Kidney epithelial cell (primary cell): ENCODE measurements around the gene SH3GL2. TPM values are rescaled to one million over a fixed set of nuclear protein-coding genes. Genes with fewer than 3 reads are reported as not detected.

Experiments
- DNase-seq: peaks from one replicate; pipeline ENCODE4 v3.0.0-alpha.2; 2010; ENCODE audit warnings: low read depth
- H3K27me3 ChIP-seq: 2 replicates; pipeline ENCODE4 v1.6.0; 2011; ENCODE audit warnings: low read length; ENCODE audit not compliant: control insufficient read depth, insufficient read depth
- H3K36me3 ChIP-seq: 2 replicates; pipeline ENCODE4 v1.5.1; 2011; ENCODE audit warnings: low read length; ENCODE audit not compliant: control insufficient read depth, insufficient read depth
- H3K4me3 ChIP-seq: 2 replicates; pipeline ENCODE4 v1.5.1; 2011; ENCODE audit warnings: low read depth, mild to moderate bottlenecking, control low read depth, low read length
- CTCF ChIP-seq: IDR thresholded peaks from 2 replicates; pipeline ENCODE4 v1.5.1; 2011; ENCODE audit warnings: mild to moderate bottlenecking, moderate library complexity, low read length, control low read depth, inconsistent platforms; ENCODE audit not compliant: insufficient read depth, poor library complexity, severe bottlenecking
- total RNA-seq: library from RNA; depleted of rRNA; stranded (reverse); fragments of >200 nt; gene quantifications from 2 replicates; pipeline ENCODE4 v1.2.3, GENCODE V29; 2015

The SH3GL2 gene
- total RNA-seq: 3.5 TPM in 2 replicates

GRCh38 chr9:17578911-17579793, at the start of gene SH3GL2:
Gene SH3GL2 (plus strand): TSS chr9:17579066.
- DNase-seq: peak; percentile 7
- Histone ChIP-seq H3K36me3 (no peaks in the 10 kb centered on the region), H3K4me3 (peak within 1 kb of the TSS; percentile 44), H3K27me3 (peaks cover 21% of the 10 kb centered on the region)
- no peak for TF ChIP-seq CTCF

DNA sequence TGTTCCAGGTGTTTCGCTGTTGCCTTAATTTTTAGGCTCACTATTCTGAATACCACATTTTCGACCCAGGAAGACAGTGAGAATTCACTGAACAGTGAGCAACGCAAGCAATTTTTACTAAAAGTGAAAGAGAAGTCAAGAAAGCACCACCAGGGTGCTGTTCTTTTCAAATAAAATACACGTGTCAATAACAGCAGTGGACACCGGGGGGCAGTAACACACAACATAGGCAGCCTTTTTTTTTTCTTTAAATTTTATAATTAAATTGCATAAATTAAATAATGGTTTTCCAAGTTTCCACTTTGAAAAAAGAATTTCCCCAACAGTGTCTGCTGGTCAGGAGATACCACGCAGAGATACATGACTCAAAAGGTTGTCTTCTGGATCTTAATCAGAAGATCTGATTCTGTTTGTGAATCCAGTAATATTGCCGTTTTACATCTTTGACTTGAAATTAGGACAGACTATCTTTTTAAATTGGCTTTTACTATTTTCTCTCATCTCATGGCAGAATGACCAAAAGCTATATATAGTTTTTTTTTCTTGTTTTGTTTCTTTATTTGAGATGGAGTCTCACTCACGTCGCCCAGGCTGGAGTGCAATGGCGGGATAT, 47.1 kb upstream of the SH3GL2 start:
- peak; percentile 72 for TF ChIP-seq CTCF
- no peak overlapping the region for H3K4me3 ChIP-seq
- DNase-seq: peak; percentile 10

GRCh38 chr9:17532461-17532860, 46.4 kb upstream of the SH3GL2 start:
- no peak for TF ChIP-seq CTCF
- no peak for DNase-seq
- no peak overlapping the region for H3K4me3 ChIP-seq
- no peaks in the 10 kb centered on the region for H3K36me3 ChIP-seq
- H3K27me3 ChIP-seq: no peaks in the 10 kb centered on the region

More for the DNA sequence above, 47.1 kb upstream of the SH3GL2 start:
- no peaks in the 10 kb centered on the region for H3K27me3 ChIP-seq
- no peaks in the 10 kb centered on the region for H3K36me3 ChIP-seq

DNA sequence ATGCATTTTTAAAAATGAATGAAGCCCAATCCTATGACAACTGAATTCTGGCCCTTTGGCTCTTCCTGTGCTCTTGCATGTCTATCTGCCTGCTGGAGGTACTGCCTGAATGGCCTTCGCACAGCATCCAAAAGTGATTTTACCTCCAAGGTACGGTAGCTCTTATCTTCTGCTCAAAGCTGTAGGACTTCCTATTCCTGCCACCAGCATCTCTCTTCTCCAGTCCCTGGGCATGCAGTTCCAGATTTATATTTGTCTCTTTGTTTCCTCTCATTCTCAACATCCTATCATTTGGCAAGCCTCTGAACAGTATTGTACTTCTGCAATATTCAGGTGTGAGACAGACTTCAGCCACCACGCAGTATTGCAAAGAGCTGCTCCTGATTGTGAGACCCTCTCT, 43.7 kb upstream of the SH3GL2 start:
- Histone ChIP-seq H3K4me3 (no peak overlapping the region), H3K27me3 (no peaks in the 10 kb centered on the region), H3K36me3 (no peaks in the 10 kb centered on the region)
- no peak for TF ChIP-seq CTCF
- no peak for DNase-seq

DNA sequence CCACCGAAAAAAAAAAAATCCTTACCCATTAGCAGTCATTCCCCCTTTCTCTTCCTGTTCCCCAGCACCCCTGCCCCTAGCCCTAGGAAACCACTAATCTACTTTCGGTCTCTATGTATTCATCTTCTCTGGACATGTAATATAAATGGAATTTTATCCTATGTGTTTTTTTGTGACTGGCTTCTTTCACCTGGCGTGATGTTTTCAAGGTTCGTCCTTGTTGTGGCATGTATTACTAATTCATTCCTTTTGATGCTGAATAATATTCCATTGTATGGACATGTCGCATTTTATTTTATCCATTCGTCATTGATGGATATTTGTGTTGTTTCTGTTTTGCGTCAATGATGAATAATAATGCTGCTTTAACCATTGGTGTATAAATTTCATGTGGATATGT, 42.8 kb upstream of the SH3GL2 start:
- no peak for TF ChIP-seq CTCF
- H3K27me3 ChIP-seq: no peaks in the 10 kb centered on the region
- DNase-seq: no peak

More for the DNA sequence above, 42.8 kb upstream of the SH3GL2 start:
- H3K4me3 ChIP-seq: no peak overlapping the region
- H3K36me3 ChIP-seq: no peaks in the 10 kb centered on the region
